Neural cell (in vitro differentiated cells): Measurements from ENCODE around the gene WASF1.

Experiments used
- EZH2 ChIP-seq: fragments of 200-600, 300-800 bp; shearing (Covaris generic), sonication (generic); IDR thresholded peaks from 2 replicates; pipeline ENCODE4 v1.6.1; 2014; ENCODE audit warnings: antibody characterized with exemption, low read length, borderline replicate concordance, mild to moderate bottlenecking; ENCODE audit not compliant: insufficient read depth, poor library complexity, severe bottlenecking
- POLR2AphosphoS5 ChIP-seq: IDR thresholded peaks from 2 replicates; pipeline ENCODE4 v1.6.1; 2012
- RAD21 ChIP-seq: fragments of 450-650 bp; conservative IDR thresholded peaks from 2 replicates; pipeline ENCODE4 v1.6.1; 2014; ENCODE audit warnings: antibody characterized with exemption, mild to moderate bottlenecking, moderate library complexity
- REST ChIP-seq: IDR thresholded peaks from 2 replicates; pipeline ENCODE4 v1.6.1; 2012; ENCODE audit warnings: borderline replicate concordance
- TAF1 ChIP-seq: IDR thresholded peaks from 2 replicates; pipeline ENCODE4 v1.6.1; 2012; ENCODE audit warnings: low read depth
- TF ChIP-seq, protein P1 (sequence below): fragments of 450-650 bp; IDR thresholded peaks from 2 replicates; pipeline ENCODE4 v1.5.1; 2014; ENCODE audit warnings: antibody characterized with exemption, mild to moderate bottlenecking, moderate library complexity; ENCODE audit not compliant: poor library complexity, severe bottlenecking

DNA sequence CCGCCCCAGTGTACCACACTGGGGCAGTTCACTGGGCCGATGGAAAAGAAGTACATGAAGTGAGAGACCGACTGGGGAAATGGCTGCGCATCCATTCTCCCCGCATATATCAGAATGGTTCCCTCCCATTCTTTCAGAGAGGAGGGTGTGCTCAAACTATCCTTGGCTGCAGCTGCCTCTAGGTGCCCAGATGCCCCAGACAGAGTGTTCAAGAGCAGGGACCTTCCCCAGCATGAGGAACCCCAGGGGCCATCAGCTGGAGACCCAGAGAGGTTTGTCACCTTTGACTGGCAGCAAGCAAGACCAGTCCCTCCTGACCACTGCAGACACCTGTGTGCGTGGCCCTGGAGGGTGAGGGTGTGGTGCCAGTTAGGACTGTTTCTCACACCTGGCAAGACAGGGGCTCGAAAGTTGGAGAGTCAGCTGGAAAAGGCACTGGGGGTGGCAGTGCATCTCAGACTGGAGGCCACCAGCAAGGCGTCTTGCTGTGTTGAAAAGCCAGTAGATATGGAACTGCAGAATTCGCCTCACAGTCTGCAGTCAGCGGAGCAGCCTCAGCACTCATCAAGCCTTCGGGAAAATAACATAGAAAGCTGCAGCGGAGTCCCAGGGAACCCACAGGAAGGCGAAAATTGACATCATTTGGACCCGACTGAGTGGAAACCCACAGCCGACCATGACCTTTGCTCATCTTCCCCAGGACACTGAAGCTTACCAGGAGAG is 124.6 kb downstream of the WASF1 start:
- TF ChIP-seq, protein P1, sequence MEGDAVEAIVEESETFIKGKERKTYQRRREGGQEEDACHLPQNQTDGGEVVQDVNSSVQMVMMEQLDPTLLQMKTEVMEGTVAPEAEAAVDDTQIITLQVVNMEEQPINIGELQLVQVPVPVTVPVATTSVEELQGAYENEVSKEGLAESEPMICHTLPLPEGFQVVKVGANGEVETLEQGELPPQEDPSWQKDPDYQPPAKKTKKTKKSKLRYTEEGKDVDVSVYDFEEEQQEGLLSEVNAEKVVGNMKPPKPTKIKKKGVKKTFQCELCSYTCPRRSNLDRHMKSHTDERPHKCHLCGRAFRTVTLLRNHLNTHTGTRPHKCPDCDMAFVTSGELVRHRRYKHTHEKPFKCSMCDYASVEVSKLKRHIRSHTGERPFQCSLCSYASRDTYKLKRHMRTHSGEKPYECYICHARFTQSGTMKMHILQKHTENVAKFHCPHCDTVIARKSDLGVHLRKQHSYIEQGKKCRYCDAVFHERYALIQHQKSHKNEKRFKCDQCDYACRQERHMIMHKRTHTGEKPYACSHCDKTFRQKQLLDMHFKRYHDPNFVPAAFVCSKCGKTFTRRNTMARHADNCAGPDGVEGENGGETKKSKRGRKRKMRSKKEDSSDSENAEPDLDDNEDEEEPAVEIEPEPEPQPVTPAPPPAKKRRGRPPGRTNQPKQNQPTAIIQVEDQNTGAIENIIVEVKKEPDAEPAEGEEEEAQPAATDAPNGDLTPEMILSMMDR: no peak
- TF ChIP-seq TAF1 (no peak), EZH2 (no peak), POLR2AphosphoS5 (no peak), REST (no peak), RAD21 (no peak)
